Measurements from ENCODE around the gene THRSP. TPM values are rescaled to one million over a fixed set of nuclear protein-coding genes. Genes with fewer than 3 reads are reported as not detected.
"Not testable (repeated sequence)": the region's sequence is repeated elsewhere in the genome, so short reads cannot be mapped to it uniquely, and the experiment has no call there.

THRSP gene
- total RNA-seq, 1 experiment from 2014 or later = 0.63 TPM

DNA sequence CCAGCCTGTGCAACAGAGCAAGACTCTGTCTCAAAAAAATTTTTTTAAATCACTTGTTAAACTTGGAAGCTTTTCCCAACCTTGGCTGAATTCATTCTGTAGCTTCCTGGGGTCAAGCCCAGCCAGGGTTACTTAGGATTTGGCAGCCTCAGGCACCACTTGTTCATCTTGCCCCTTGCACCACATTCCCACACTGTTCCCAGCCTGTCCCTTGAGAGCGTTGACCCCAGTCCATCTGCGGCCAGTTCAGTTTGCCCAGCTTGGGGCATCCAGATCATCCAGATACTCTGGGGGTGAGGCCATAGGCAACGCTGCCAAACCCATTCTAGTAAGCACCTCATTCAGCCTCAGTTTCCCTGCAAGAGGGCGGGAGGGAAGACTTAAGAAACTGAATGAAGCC is 8.7 kb upstream of the THRSP start:
- DNase-seq = no peak

DNA sequence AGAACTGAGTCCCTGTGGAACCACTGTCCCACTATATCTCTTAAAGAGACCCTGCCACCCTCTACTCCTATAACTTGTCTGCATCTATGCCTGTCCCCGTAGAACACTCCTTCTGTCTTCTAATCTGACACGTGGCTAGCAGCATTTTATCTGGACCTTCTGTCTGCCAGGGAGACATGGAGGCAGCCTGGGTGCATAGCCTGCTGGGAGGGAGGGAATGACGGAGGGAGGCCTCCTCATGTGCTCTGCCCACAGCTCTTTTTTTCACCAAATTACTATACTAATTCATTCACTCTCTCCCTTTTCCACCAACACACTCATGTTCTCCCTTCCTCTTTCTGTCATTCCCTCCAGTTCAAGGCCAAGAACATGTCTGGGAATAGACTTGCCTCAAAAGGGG is 7.6 kb upstream of the THRSP start:
- Histone ChIP-seq H3K4me3 (no peak overlapping the region), H3K9me3 (no peaks in the 10 kb centered on the region), H3K36me3 (no peaks in the 10 kb centered on the region), H3K27me3 (no peaks in the 10 kb centered on the region)
- no peak for DNase-seq

More for the DNA sequence above, 8.7 kb upstream of the THRSP start:
- Histone ChIP-seq H3K4me3 (no peak overlapping the region), H3K9me3 (no peaks in the 10 kb centered on the region), H3K27me3 (no peaks in the 10 kb centered on the region), H3K36me3 (no peaks in the 10 kb centered on the region)

DNA sequence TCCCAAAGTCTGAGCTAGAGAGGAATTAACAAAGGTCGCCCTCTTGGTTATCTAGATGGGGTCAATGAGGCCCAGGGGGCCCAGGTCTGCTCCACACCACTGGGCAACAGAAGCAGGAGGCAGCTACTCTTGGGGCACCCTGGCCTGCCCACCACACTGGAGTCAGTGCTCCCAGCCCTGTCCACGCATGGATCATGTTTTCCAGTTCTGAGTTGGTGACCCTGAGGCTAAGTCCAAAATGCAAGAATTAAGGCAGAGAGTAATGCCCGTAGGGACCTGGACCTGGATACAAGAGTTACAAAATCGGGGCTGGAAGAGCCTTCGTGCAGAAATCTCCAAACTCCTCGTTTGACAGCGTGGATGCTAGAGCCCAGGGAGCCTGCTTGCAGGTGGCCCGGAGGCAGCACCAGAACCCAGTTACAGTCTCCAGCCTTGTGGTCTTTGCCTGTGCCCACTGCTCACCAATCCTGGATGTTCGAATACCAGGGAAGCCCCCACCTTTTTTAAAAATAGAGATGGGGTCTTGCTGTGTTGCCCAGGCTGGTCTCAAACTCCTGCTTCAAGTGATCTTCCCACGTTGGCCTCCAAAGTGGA is 6.1 kb upstream of the THRSP start:
- Histone ChIP-seq H3K4me3 (no peak overlapping the region), H3K27me3 (no peaks in the 10 kb centered on the region), H3K9me3 (no peaks in the 10 kb centered on the region), H3K36me3 (no peaks in the 10 kb centered on the region)
- DNase-seq = no peak

DNA sequence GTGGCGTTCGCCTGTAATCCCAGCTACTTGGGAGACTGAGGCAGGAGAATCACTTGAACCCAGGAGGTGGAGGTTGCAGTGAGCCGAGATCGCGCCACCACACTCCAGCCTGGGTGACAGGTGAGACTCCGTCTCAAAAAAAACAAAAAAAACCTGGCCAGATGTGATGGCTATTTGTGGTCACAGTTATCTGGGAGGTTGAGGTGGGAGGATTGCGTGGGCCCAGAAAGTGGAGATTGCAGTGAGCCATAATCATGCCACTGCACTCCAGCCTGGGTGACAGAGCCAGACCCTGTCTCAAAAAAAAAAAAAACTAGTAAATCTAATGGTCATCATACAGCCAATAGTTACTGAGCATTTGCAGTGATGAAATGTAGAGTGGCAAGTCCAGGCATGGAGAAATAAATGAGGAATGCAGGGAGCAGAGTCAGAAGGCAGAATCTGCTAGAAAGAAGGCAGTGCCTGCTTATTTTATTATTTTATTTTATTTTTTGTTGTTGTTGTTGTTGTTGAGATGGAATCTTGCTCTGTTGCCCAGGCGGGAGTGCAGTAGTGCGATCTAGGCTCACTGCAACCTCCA is 3.8 kb upstream of the THRSP start:
- not testable (repeated sequence) for DNase-seq, H3K27me3 ChIP-seq, H3K36me3 ChIP-seq, H3K4me3 ChIP-seq, H3K9me3 ChIP-seq

DNA sequence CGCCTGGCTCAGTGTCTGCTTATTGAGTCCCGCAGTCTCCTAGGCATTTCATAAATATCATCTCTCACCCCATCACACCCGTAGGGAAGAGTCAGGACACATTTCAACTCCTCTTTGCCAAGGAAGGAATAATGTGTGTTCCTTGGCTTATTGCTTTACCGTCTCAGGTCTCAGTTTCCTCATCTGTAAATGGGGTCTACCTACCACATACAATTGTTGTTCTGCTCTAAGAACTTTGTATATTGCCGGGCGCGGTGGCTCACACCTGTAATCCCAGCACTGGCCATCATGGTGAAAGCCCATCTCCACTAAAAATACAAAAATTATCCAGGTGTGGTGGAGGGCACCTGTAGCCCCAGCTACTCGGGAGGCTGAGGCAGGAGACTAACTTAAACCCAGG is 3.1 kb upstream of the THRSP start:
- DNase-seq = no peak
- H3K9me3 ChIP-seq = no peaks in the 10 kb centered on the region
- H3K27me3 ChIP-seq = no peaks in the 10 kb centered on the region
- H3K4me3 ChIP-seq = no peak overlapping the region
- H3K36me3 ChIP-seq = no peaks in the 10 kb centered on the region

DNA sequence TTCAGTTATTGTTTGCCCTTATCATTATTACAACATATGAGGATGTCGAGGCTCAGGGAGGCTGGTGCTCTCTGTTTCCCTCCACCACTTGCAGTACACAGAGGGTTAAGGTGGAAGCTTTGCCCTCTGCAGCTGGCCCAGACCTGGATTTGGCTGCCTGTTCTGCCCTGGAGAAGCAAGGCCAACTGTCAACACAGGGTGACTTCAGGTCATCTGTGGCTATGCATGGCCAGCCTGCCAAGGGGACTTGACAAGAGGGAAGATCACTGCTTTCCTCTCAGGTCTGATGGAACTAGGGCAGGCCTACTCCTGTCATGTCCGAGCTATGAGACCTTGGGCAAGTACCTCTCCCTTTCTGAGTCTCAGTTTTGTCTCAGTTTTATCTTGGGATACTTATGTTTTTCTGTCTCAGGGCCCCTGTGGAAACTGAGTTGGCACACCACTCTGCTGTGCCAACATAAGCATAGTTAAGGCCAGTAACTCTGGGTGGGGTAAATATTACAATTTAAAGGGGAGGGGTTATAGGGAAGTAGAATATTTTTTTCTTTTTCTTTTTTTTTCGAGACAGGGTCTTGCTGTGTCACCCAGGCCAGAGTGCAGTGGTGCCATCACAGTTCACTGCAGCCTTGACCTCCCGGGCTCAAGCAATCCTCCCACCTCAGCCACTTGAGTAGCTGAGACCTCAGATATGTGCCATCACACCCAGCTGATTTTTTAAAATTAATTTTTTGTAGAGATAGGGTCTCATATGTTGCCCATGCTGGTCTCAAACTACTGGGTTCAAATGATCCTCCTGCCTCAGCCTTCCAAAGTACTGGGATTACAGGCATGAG is 2.4 kb upstream of the THRSP start:
- no peak overlapping the region for H3K4me3 ChIP-seq
- DNase-seq = peak; percentile 18
- no peaks in the 10 kb centered on the region for H3K36me3 ChIP-seq

DNA sequence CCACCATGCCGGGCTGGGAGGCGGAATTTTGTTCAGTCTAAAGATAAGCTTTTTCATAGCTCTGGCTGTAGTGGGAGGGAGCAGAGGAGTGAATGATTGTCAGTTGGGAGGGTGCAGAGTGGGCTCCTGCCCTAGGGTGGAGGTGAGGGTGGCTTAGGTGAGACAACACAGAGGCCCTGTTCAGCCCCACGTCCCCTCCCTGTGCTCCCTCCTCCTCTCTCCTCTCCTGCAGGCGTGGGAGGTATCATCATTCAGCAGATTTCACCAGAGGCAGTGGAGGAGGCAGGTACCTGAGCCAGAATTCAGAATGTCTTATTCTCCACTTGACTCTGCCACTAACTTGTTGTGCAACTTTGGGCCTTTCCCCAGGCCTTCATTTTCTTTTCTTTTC is 1.7 kb upstream of the THRSP start:
- no peaks in the 10 kb centered on the region for H3K27me3 ChIP-seq
- no peaks in the 10 kb centered on the region for H3K36me3 ChIP-seq
- no peak for DNase-seq
- no peak overlapping the region for H3K4me3 ChIP-seq
- H3K9me3 ChIP-seq = no peaks in the 10 kb centered on the region

More for the DNA sequence above, 2.4 kb upstream of the THRSP start:
- no peaks in the 10 kb centered on the region for H3K9me3 ChIP-seq
- no peaks in the 10 kb centered on the region for H3K27me3 ChIP-seq

DNA sequence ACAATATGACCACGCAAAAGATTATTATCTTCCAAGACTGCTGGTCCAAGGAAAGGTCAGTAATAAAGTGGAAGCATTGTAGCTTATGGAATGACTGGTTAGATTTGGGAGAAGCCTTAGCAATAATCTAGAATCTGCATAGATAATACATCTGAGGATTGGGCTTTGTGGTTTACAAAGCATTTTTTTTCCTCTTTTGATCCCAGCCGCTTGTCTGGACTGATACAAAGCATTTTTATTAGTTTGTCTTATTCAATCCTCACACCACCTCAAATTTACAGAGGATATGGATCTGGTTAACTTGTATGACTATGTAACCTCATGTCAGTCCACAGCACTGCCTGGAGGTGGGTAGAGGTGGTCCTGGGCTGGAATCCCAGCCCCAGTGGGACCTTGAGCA is 990 bp upstream of the THRSP start:
- H3K9me3 ChIP-seq = no peaks in the 10 kb centered on the region
- H3K36me3 ChIP-seq = peaks cover 4% of the 10 kb centered on the region; the same call in 1 of the 2 replicates
- H3K27me3 ChIP-seq = no peaks in the 10 kb centered on the region
- no peak for DNase-seq
- H3K4me3 ChIP-seq = no peak overlapping the region

DNA sequence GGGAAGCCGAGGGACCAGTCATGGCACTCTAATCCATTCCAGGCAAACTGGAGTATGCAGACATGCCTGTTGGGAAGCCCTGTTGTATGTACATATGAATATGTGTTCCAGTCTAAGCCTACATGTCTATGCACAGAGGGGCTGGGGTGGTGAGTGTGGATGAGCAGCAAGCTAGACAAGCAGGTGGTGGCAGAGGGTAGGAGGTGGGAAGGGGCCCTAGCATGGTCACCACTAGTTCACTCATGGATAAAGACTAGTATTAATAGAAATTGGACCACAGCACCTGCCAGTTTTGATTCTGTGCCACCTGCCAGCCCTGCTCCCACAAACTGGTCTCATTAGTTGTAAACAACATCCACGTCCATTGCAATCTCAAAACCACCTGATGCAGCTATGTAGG is 1.5 kb downstream of the THRSP start:
- DNase-seq = no peak
- no peak overlapping the region for H3K4me3 ChIP-seq
- H3K27me3 ChIP-seq = no peaks in the 10 kb centered on the region
- no peaks in the 10 kb centered on the region for H3K9me3 ChIP-seq
- peaks cover 27% of the 10 kb centered on the region for H3K36me3 ChIP-seq

DNA sequence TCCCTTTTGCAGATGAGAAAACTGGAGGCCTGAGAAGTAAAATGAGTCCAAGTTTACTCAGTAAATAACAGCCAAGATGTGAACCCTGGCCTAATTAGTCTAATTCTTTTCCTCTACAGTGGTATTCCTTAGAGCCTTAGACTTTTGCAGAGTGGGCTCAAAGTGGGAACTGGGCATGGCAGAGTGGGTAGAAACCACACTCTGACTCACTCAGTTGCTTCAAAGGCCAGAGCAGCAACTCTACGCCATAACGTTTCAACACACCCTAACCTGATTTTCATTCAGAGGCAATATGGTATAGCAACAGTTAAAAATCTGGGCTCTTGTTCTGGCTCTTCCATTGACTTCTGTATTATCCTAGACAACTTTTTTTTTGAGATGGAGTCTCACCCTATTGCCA is 2.8 kb downstream of the THRSP start:
- H3K36me3 ChIP-seq = peaks cover 35% of the 10 kb centered on the region
- no peaks in the 10 kb centered on the region for H3K9me3 ChIP-seq
- no peaks in the 10 kb centered on the region for H3K27me3 ChIP-seq
- H3K4me3 ChIP-seq = no peak overlapping the region
- no peak for DNase-seq

DNA sequence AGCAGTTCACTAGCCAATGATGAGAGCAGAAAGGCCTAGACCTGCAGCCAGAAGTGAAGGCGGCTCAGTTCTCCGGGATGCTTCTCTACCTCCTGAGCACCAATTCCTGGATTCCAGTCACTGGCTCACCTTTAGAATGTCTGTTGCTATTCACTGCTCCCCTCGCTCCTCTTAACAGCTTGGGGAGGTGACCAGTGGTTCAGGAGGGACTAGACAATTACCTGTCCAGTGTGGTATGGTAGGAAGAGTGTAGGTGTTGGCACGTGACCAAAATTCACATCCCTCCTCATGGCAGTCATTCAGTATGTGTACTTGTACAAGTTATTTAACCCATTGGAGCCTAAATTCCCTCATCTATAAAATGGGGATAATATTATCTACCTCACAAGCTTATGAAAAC is 4.0 kb downstream of the THRSP start:
- no peak for DNase-seq

DNA sequence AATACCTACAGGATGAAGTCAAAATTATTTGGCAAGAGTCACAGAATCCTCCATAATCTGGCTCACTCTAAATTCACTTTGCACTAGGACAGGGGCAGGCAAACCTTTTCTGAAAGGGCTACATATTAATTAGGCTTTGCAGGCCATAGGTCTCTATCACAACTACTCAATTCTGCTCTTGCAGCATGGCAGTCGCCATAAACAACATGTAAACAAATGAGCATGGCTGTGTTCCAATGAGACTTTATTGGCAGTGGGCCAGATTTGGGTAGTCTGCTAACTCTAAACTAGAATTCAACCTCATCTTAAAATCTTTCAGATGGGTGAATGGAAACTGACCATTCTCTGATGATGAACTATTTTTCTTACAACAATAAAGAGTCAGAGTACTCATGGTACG is 5.8 kb downstream of the THRSP start:
- Histone ChIP-seq H3K27me3 (no peaks in the 10 kb centered on the region), H3K36me3 (peaks cover 49% of the 10 kb centered on the region), H3K9me3 (no peaks in the 10 kb centered on the region), H3K4me3 (no peak overlapping the region)
- DNase-seq = no peak

More for the DNA sequence above, 4.0 kb downstream of the THRSP start:
- H3K4me3 ChIP-seq = no peak overlapping the region
- peaks cover 44% of the 10 kb centered on the region for H3K36me3 ChIP-seq
- H3K27me3 ChIP-seq = no peaks in the 10 kb centered on the region
- H3K9me3 ChIP-seq = no peaks in the 10 kb centered on the region

DNA sequence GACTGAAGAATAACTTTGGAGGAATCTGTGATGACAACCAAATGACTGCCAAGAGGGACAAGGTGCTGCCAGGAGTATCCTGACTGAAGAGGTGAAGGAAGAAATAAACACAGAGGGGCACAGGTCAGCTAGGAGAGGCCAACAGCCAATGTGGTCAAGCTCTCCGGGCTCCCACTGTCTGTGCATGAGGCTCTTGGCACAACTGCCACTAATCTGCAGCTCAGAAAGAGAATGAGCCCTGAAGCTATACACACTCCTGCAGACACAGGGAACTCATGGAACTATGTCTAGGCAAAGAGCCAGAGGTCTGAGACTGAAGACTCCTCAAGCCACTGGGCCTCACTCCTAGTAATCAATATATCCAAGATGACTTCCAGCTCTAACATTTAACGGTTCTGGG is 7.0 kb downstream of the THRSP start:
- no peak for DNase-seq
- H3K4me3 ChIP-seq = no peak overlapping the region
- peaks cover 49% of the 10 kb centered on the region for H3K36me3 ChIP-seq
- no peaks in the 10 kb centered on the region for H3K9me3 ChIP-seq
- H3K27me3 ChIP-seq = no peaks in the 10 kb centered on the region

DNA sequence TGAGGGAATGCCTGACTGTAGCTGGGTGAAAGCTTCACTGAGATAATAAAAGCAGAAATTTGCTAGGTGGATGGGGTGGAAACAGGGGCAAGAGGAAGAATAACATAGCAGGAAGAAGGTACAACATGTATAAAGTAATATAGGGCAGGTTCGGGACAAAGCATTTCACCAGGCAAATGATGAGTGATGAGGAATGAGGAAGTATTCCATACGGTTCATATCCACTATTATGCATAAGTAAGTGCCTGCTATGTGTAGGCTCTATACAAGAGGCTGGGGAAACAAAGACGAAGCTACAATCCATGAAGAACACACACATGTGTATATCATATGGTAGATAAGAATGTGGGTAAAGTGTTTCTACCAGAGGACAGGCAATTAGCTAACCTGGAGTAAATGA is 8.1 kb downstream of the THRSP start:
- no peak for DNase-seq
- Histone ChIP-seq H3K9me3 (no peaks in the 10 kb centered on the region), H3K36me3 (peaks cover 49% of the 10 kb centered on the region), H3K27me3 (no peaks in the 10 kb centered on the region), H3K4me3 (no peak overlapping the region)

DNA sequence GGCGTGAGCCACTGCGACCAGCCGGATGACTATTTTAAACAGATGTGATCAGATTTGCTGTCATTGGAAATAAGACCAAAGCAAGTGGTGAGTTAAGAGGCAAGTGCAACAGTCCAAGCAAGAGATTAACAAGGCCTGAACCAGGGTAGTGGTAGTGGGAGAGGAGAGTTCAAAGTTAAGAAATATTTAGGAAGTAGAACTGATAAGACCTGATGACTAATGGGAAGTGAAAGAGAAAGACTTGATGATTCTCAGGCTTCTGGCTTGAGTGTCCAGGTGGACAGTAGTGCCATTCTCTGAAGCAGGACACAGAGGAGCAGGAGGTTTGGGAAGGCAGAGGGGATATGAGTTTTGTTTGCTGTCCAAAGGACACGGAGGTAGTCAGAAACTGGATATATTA is 8.8 kb downstream of the THRSP start:
- no peaks in the 10 kb centered on the region for H3K9me3 ChIP-seq

DNA sequence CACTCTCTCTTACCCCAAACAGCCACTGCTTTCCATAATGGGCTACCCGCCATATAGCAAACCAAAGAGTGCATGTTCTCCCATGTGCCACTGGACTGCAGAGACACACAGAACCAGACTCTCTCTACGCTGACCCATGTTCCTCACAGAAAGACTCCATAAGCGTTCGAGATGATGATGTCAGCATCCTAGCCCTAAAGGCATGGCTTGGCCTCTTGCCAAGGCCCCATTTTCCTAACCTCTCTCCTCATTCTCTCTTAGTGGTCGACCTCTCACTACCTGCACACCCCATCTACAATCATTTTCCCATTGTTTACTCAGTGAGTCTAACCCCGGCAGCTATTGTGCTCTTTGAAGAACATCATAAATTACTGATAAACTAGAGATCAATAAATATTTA is 11.1 kb downstream of the THRSP start:
- Histone ChIP-seq H3K36me3 (peaks cover 39% of the 10 kb centered on the region), H3K4me3 (no peak overlapping the region), H3K9me3 (no peaks in the 10 kb centered on the region), H3K27me3 (no peaks in the 10 kb centered on the region)
- DNase-seq = no peak

More for the DNA sequence above, 8.8 kb downstream of the THRSP start:
- Histone ChIP-seq H3K4me3 (no peak overlapping the region), H3K27me3 (no peaks in the 10 kb centered on the region), H3K36me3 (peaks cover 48% of the 10 kb centered on the region)
- DNase-seq = no peak

DNA sequence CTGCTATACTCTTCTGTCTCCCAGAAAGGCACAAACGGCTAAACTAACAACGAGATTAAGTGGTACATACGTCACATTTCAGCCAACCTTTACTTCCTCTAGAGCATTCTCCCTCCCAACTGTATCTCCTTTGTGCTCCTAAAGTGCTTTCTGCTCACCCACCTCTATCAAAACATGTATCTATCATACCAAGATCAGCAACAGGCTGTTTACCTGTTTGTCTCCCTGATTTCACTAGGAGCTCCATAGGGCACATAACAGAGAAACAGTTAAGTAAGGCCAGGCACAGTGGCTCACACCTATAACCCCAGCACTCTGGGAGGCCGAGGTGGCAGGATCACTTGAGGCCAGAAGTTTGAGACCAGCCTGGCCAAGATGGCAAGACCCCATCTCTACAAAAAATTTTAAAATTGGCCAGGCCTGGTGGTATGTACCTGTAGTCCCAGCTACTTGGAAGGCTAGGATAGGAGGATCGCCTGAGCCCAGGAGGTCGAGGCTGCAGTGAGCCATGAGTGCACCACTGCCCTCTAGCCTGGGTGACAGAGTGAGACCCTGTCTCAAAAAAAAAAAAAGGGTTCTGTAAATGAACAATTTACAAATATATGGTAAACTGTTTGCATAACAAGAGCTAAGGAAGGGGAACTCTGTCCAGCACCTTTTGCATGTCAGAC is 13.2 kb downstream of the THRSP start:
- no peak overlapping the region for H3K4me3 ChIP-seq
- H3K36me3 ChIP-seq = peaks cover 23% of the 10 kb centered on the region
- H3K27me3 ChIP-seq = no peaks in the 10 kb centered on the region
- no peak for DNase-seq
- no peaks in the 10 kb centered on the region for H3K9me3 ChIP-seq

Data from MG63 (cell line).